Neural cell (in vitro differentiated cells): Measurements from ENCODE around the gene TMEM121. TPM values are rescaled to one million over a fixed set of nuclear protein-coding genes. Genes with fewer than 3 reads are reported as not detected.
"Not testable (repeated sequence)": the region's sequence is repeated elsewhere in the genome, so short reads cannot be mapped to it uniquely, and the experiment has no call there.

ENCODE experiments used
- H2AFZ ChIP-seq: fragments of 200-600, 300-800 bp; sonication (generic), shearing (Covaris generic); 2 replicates; pipeline ENCODE4 v1.6.0; 2014; ENCODE audit warnings: low read depth, mild to moderate bottlenecking, antibody characterized with exemption, low read length, moderate library complexity
- H3F3A ChIP-seq: fragments of 200-600 bp; shearing (Covaris generic); 2 replicates; pipeline ENCODE4 v1.6.1; 2016; ENCODE audit warnings: mild to moderate bottlenecking, moderate library complexity, mixed read lengths, antibody characterized with exemption, low read length; ENCODE audit not compliant: insufficient read depth, poor library complexity, severe bottlenecking
- H3K27ac ChIP-seq: fragments of 200-600, 300-800 bp; sonication (generic), shearing (Covaris generic); 2 replicates; pipeline ENCODE4 v1.5.1; 2014; ENCODE audit warnings: mild to moderate bottlenecking, low read length, moderate library complexity
- H3K27me3 ChIP-seq: fragments of 300-800, 200-600 bp; sonication (generic), shearing (Covaris generic); 2 replicates; pipeline ENCODE4 v1.6.0; 2014; ENCODE audit warnings: mild to moderate bottlenecking, low read depth, low read length, moderate library complexity; ENCODE audit not compliant: insufficient read depth
- H3K36me3 ChIP-seq: fragments of 300-800, 200-600 bp; sonication (generic), shearing (Covaris generic); 2 replicates; pipeline ENCODE4 v1.5.1; 2014; ENCODE audit warnings: mild to moderate bottlenecking, antibody characterized with exemption, low read length, moderate library complexity; ENCODE audit not compliant: insufficient read depth
- H3K4me2 ChIP-seq: fragments of 300-800, 200-600 bp; sonication (generic), shearing (Covaris generic); 2 replicates; pipeline ENCODE4 v1.6.0; 2014; ENCODE audit warnings: mild to moderate bottlenecking, low read length
- H3K4me3 ChIP-seq: fragments of 300-800, 200-600 bp; sonication (generic), shearing (Covaris generic); 2 replicates; pipeline ENCODE4 v1.5.1; 2014; ENCODE audit warnings: mild to moderate bottlenecking, low read length, moderate library complexity
- H3K79me2 ChIP-seq: fragments of 200-600 bp; shearing (Covaris generic); replicated peaks from 2 replicates; pipeline ENCODE4 v1.6.0; 2014; ENCODE audit warnings: mild to moderate bottlenecking, low read length, moderate library complexity; ENCODE audit not compliant: insufficient read depth
- H3K9ac ChIP-seq: fragments of 300-800, 200-600 bp; sonication (generic), shearing (Covaris generic); 2 replicates; pipeline ENCODE4 v1.6.1; 2016; ENCODE audit warnings: mild to moderate bottlenecking, low read length, mixed read lengths
- H3K9me2 ChIP-seq: fragments of 200-600 bp; shearing (Covaris generic); 2 replicates; pipeline ENCODE4 v1.6.1; 2016; ENCODE audit warnings: mild to moderate bottlenecking, low read length, mixed read lengths; ENCODE audit not compliant: insufficient read depth
- H3K9me3 ChIP-seq: fragments of 200-600, 300-800 bp; sonication (generic), shearing (Covaris generic); 2 replicates; pipeline ENCODE4 v1.6.1; 2016; ENCODE audit warnings: mild to moderate bottlenecking, mixed run types, low read length, moderate library complexity, mixed read lengths
- H4K20me1 ChIP-seq: fragments of 200-600 bp; shearing (Covaris generic); 2 replicates; pipeline ENCODE4 v1.6.1; 2016; ENCODE audit warnings: mild to moderate bottlenecking, mixed run types; ENCODE audit not compliant: insufficient read depth
- CTCF ChIP-seq: fragments of 450-650 bp; IDR thresholded peaks from 2 replicates; pipeline ENCODE4 v1.5.1; 2014; ENCODE audit warnings: antibody characterized with exemption, mild to moderate bottlenecking, moderate library complexity; ENCODE audit not compliant: poor library complexity, severe bottlenecking
- EP300 ChIP-seq: fragments of 450-650 bp; conservative IDR thresholded peaks from 2 replicates; pipeline ENCODE4 v1.6.1; 2014; ENCODE audit warnings: antibody characterized with exemption, mild to moderate bottlenecking, moderate library complexity; ENCODE audit not compliant: poor library complexity, severe bottlenecking
- EZH2 ChIP-seq: fragments of 200-600, 300-800 bp; shearing (Covaris generic), sonication (generic); IDR thresholded peaks from 2 replicates; pipeline ENCODE4 v1.6.1; 2014; ENCODE audit warnings: antibody characterized with exemption, low read length, borderline replicate concordance, mild to moderate bottlenecking; ENCODE audit not compliant: insufficient read depth, poor library complexity, severe bottlenecking
- MXI1 ChIP-seq: fragments of 450-650 bp; conservative IDR thresholded peaks from 2 replicates; pipeline ENCODE4 v1.6.1; 2014; ENCODE audit warnings: antibody characterized with exemption, mild to moderate bottlenecking; ENCODE audit not compliant: poor library complexity, severe bottlenecking
- POLR2AphosphoS5 ChIP-seq: IDR thresholded peaks from 2 replicates; pipeline ENCODE4 v1.6.1; 2012
- RAD21 ChIP-seq: fragments of 450-650 bp; conservative IDR thresholded peaks from 2 replicates; pipeline ENCODE4 v1.6.1; 2014; ENCODE audit warnings: antibody characterized with exemption, mild to moderate bottlenecking, moderate library complexity
- REST ChIP-seq: IDR thresholded peaks from 2 replicates; pipeline ENCODE4 v1.6.1; 2012; ENCODE audit warnings: borderline replicate concordance
- SMC3 ChIP-seq: fragments of 450-650 bp; conservative IDR thresholded peaks from 2 replicates; pipeline ENCODE4 v1.6.1; 2014; ENCODE audit warnings: antibody characterized with exemption, mild to moderate bottlenecking, moderate library complexity; ENCODE audit not compliant: poor library complexity
- TAF1 ChIP-seq: IDR thresholded peaks from 2 replicates; pipeline ENCODE4 v1.6.1; 2012; ENCODE audit warnings: low read depth
- polyA plus RNA-seq: library from polyadenylated mRNA; depleted of rRNA; stranded (reverse); fragments of >200 nt; gene quantifications from 2 replicates; pipeline ENCODE4 v1.2.3, GENCODE V29; 2014

The TMEM121 gene
- polyA plus RNA-seq, 1 donor from 2014 or later = 19.5 TPM

- Histone ChIP-seq H4K20me1 (no peaks in the 10 kb centered on the region), H3K9me3 (no peaks in the 10 kb centered on the region), H3K4me3 (no peak overlapping the region), H3K79me2 (no peaks in the 10 kb centered on the region), H3K27ac (no peak overlapping the region), H3K9me2 (no peaks in the 10 kb centered on the region), H3K27me3 (no peaks in the 10 kb centered on the region), H3F3A (no peaks in the 10 kb centered on the region), H2AFZ (no peak overlapping the region), H3K4me2 (no peak overlapping the region), H3K36me3 (no peaks in the 10 kb centered on the region), H3K9ac (no peak overlapping the region)
- TF ChIP-seq POLR2AphosphoS5 (no peak), EP300 (no peak), EZH2 (no peak), SMC3 (no peak), MXI1 (no peak), CTCF (no peak), REST (no peak), TAF1 (no peak), RAD21 (no peak)
Observed at GRCh38 chr14:105563347-105563737, 37.0 kb downstream of the TMEM121 start.

GRCh38 chr14:105564536-105564935, 38.2 kb downstream of the TMEM121 start:
- not testable (repeated sequence) for H3K9me2 ChIP-seq, H3F3A ChIP-seq, H3K36me3 ChIP-seq, H3K9me3 ChIP-seq, H3K9ac ChIP-seq, H3K4me3 ChIP-seq, H3K4me2 ChIP-seq, H3K27ac ChIP-seq, H4K20me1 ChIP-seq, H2AFZ ChIP-seq, H3K27me3 ChIP-seq, H3K79me2 ChIP-seq

GRCh38 chr14:105565185-105565919, 39.0 kb downstream of the TMEM121 start:
- not testable (repeated sequence) for H3K4me3 ChIP-seq, H3K36me3 ChIP-seq, H3K27ac ChIP-seq, H3K79me2 ChIP-seq, H3K27me3 ChIP-seq, H3K9ac ChIP-seq, H2AFZ ChIP-seq, H4K20me1 ChIP-seq, H3K4me2 ChIP-seq, H3K9me3 ChIP-seq, H3F3A ChIP-seq, H3K9me2 ChIP-seq

GRCh38 chr14:105566248-105567163, 40.1 kb downstream of the TMEM121 start:
- H2AFZ ChIP-seq, H3K4me3 ChIP-seq, H3K9me2 ChIP-seq, H3F3A ChIP-seq, H4K20me1 ChIP-seq, H3K9me3 ChIP-seq, H3K36me3 ChIP-seq, H3K79me2 ChIP-seq, H3K9ac ChIP-seq, H3K4me2 ChIP-seq, H3K27ac ChIP-seq, H3K27me3 ChIP-seq: not testable (repeated sequence)
